ENCODE measurements around the gene MAN1A2. TPM values are rescaled to one million over a fixed set of nuclear protein-coding genes. Genes with fewer than 3 reads are reported as not detected.

Gene MAN1A2
- polyA plus RNA-seq, 1 experiment: 11.9 TPM

DNA sequence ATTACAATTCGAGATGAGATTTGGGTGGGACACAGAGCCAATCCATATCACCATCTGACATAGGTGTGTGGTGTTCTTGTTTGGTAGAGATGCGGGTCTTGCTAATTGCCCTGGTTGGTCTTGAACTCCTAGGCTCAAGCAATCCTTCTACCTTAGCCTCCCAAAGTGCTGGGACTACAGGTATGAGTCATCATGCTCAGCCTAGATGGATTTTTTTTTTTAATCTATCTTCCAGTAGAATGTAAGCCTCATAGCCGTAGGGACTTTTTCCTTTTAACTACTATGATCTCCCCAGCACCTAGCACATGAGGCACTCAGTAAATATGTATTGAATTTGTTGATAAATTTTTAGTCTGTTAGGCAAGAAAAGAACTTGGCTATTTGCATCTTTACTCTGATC lies 144.0 kb downstream of the MAN1A2 start:
- DNase-seq (ENCODE audit: low read depth): no peak
- CTCF ChIA-PET: interaction anchor here (0.6 to 5.2 kb wide), 4 partner anchors 11 to 465 kb away, joined by 3 to 40 read pairs (median 16); no protein-coding TSS in a partner anchor
- POLR2A ChIA-PET: no interaction called here
- no peaks in the 10 kb centered on the region for H3K27me3 ChIP-seq (ENCODE audit: control insufficient read depth, insufficient read depth, low read length)
- no peak overlapping the region for H3K4me3 ChIP-seq (ENCODE audit: low read depth, low read length)
- no peak for TF ChIP-seq CTCF (IDR thresholded peaks at IDR 0.05; ENCODE audit: insufficient read depth, low read depth, low read length)
- H3K36me3 ChIP-seq (ENCODE audit: control insufficient read depth, insufficient read depth, low read length): no peaks in the 10 kb centered on the region

DNA sequence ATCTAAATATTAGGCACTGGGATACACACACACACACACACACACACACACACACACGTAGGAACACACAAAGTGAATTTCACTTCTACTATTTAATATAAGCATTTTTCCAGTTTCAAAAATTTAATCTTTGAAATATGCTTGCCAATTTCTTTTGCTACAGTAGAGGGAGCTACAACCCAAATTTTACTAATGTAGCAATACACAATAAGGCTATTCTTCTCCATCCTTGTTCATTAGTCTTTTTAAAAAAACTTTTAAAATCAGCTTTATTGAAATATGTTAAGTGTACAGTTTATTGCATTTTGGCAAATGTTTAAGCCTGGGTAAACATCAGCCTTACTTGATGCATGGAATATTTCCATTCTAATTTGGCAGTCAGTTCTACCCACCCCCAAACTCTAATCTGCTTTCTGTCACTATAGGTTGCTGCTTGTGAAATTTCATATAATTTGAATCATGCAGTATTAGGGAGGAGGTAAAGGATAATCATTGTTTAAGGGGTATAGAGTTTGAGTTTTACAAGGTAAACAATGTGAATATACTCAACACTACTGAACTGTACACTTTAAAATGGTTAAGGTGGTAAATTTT lies 145.6 kb downstream of the MAN1A2 start:
- H3K36me3 ChIP-seq (ENCODE audit: control insufficient read depth, insufficient read depth, low read length): no peaks in the 10 kb centered on the region
- POLR2A ChIA-PET: interaction anchor here (0.6 kb wide), 1 partner anchor 123 kb away, joined by 4 read pairs; no protein-coding TSS in a partner anchor
- DNase-seq (ENCODE audit: low read depth): no peak
- CTCF ChIA-PET: interaction anchor here (0.6 to 5.2 kb wide), 14 partner anchors 9 to 861 kb away, joined by 3 to 40 read pairs (median 4); partner anchors contain the start of genes GDAP2 and WDR3
- no peak overlapping the region for H3K4me3 ChIP-seq (ENCODE audit: low read depth, low read length)
- peak; percentile 50 for TF ChIP-seq CTCF (IDR thresholded peaks at IDR 0.05; ENCODE audit: insufficient read depth, low read depth, low read length)
- no peaks in the 10 kb centered on the region for H3K27me3 ChIP-seq (ENCODE audit: control insufficient read depth, insufficient read depth, low read length)

- ChIA-PET POLR2A (no interaction called here), CTCF (interaction anchor here (1.5 to 1.6 kb wide), 2 partner anchors 10 to 11 kb away, joined by 5 read pairs; no protein-coding TSS in a partner anchor)
These were observed 155.9 kb downstream of the MAN1A2 start for GRCh38 chr1:117523111-117523510.

DNA sequence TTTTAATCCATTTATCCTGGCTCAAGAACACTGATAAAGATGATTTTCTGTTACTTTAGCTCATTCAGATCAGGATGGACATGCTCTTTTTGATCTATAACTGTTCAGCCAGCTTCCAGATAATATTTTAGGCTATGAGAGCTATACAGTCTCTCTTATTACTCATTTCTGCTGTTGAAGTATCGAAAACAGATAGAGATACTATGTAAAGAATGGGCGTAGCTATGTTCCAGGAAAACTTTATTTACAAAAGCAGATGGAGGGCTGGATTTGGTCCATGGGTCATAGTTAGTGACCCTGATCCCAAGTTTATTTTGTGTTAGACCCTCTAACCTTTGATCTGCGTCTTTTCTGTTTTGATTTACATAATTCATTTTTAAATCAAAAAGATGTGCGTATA lies 159.8 kb downstream of the MAN1A2 start:
- ChIA-PET POLR2A (no interaction called here), CTCF (interaction anchor here (0.8 to 1.6 kb wide), 4 partner anchors 14 to 368 kb away, joined by 3 to 7 read pairs (median 4); no protein-coding TSS in a partner anchor)
- DNase-seq (ENCODE audit: low read depth): no peak
- H3K4me3 ChIP-seq (ENCODE audit: low read depth, low read length): no peak overlapping the region
- H3K36me3 ChIP-seq (ENCODE audit: control insufficient read depth, insufficient read depth, low read length): no peaks in the 10 kb centered on the region
- TF ChIP-seq CTCF (IDR thresholded peaks at IDR 0.05; ENCODE audit: insufficient read depth, low read depth, low read length): no peak
- no peaks in the 10 kb centered on the region for H3K27me3 ChIP-seq (ENCODE audit: control insufficient read depth, insufficient read depth, low read length)

More at GRCh38 chr1:117523111-117523510, 155.9 kb downstream of the MAN1A2 start:
- no peaks in the 10 kb centered on the region for H3K27me3 ChIP-seq (ENCODE audit: control insufficient read depth, insufficient read depth, low read length)
- no peaks in the 10 kb centered on the region for H3K36me3 ChIP-seq (ENCODE audit: control insufficient read depth, insufficient read depth, low read length)
- TF ChIP-seq CTCF (IDR thresholded peaks at IDR 0.05; ENCODE audit: insufficient read depth, low read depth, low read length): no peak
- DNase-seq (ENCODE audit: low read depth): no peak
- no peak overlapping the region for H3K4me3 ChIP-seq (ENCODE audit: low read depth, low read length)

DNA sequence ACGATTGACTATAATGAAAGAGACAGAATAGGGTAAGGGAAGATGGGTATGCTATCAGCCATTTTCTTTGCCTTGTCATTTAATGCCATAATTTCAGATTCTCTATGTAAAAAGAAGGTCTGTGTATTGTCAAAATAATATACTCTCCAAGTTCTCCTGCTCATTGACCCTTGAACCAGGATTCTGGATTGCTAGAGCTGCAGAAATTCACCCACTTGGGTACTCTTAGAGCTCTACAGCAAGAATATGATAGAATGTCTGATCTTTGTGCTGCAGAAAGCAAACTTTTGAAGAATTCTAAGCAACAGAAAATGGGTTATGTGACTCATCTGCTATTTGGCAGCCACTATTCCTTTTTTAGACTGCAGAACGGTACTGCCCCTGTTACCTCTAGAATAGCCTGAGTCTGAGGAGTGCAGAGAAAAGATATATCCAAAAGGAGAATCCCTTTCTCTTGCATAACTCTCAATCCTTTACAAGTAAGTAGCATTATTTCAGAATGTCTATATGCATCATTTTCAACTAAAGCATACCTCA lies 160.4 kb downstream of the MAN1A2 start:
- POLR2A ChIA-PET: no interaction called here
- H3K27me3 ChIP-seq (ENCODE audit: control insufficient read depth, insufficient read depth, low read length): no peaks in the 10 kb centered on the region
- TF ChIP-seq CTCF (IDR thresholded peaks at IDR 0.05; ENCODE audit: insufficient read depth, low read depth, low read length): no peak
- DNase-seq (ENCODE audit: low read depth): no peak
- H3K36me3 ChIP-seq (ENCODE audit: control insufficient read depth, insufficient read depth, low read length): no peaks in the 10 kb centered on the region
- H3K4me3 ChIP-seq (ENCODE audit: low read depth, low read length): no peak overlapping the region
- CTCF ChIA-PET: interaction anchor here (0.8 to 1.6 kb wide), 3 partner anchors 226 to 367 kb away, joined by 3 to 7 read pairs (median 5); no protein-coding TSS in a partner anchor

All from BJ (cell line).